Tibial nerve (tissue), 4 donors: ENCODE data around the gene NTRK3. TPM values are rescaled to one million over a fixed set of nuclear protein-coding genes. Genes with fewer than 3 reads are reported as not detected.

ENCODE experiments used
- DNase-seq, 2 donors: peaks; one replicate each; pipeline ENCODE4 v3.0.0-alpha.2; 2019; ENCODE audit warnings: low spot score in 2 of 2
- H3K27ac ChIP-seq, 4 donors: fragments of 200-600 bp; sonication (generic) in 3 of 4; one replicate each; pipeline ENCODE4 v1.5.1; 2017 to 2019; ENCODE audit warnings: mild to moderate bottlenecking in 1 of 4
- H3K27me3 ChIP-seq, 2 donors: fragments of 200-600 bp; sonication (generic) in 1 of 2; one replicate each; pipeline versions ENCODE4 v1.5.1 to v1.6.0; 2017 to 2019
- H3K36me3 ChIP-seq, 3 donors: fragments of 200-600 bp; sonication (generic); one replicate each; pipeline ENCODE4 v1.5.1; 2018 to 2019
- H3K4me1 ChIP-seq, 4 donors: fragments of 200-600 bp; sonication (generic) in 3 of 4; one replicate each; pipeline ENCODE4 v1.5.1; 2017 to 2019
- H3K4me3 ChIP-seq, 4 donors: fragments of 200-600 bp; sonication (generic) in 3 of 4; one replicate each; pipeline ENCODE4 v1.5.1; 2017 to 2019; ENCODE audit warnings: mild to moderate bottlenecking in 1 of 4, moderate library complexity in 1 of 4
- H3K9me3 ChIP-seq, 4 donors: fragments of 200-600 bp; sonication (generic) in 3 of 4; one replicate each; pipeline ENCODE4 v1.5.1; 2017 to 2019
- EP300 ChIP-seq, 2 donors: sonication (generic); formaldehyde crosslinking; IDR thresholded peaks; one replicate each; pipeline ENCODE4 v1.6.1; 2017; ENCODE audit warnings: antibody characterized with exemption in 2 of 2, mild to moderate bottlenecking in 1 of 2
- POLR2A ChIP-seq, 2 donors: fragments of 450-650 bp; IDR thresholded peaks; one replicate each; pipeline ENCODE4 v1.6.1; 2017; ENCODE audit warnings: antibody characterized with exemption in 2 of 2, mild to moderate bottlenecking in 2 of 2, moderate library complexity in 2 of 2
- WGBS, 2 donors: methylation state at CpG; one replicate each; pipeline ENCODE4 v1.1.5; 2018; 5-methylcytosine and 5-hydroxymethylcytosine counted together
- total RNA-seq, 4 donors: library from RNA; depleted of rRNA; stranded (reverse); fragments of >200 nt; gene quantifications; one replicate each; pipeline ENCODE4 v1.1.0, GENCODE V29; 2016
- TF ChIP-seq, protein P1 (sequence below), 5 experiments: fragments of 200-600 bp in 3 of 5; fragments of 450-650 bp in 2 of 5; sonication (generic) in 3 of 5; IDR thresholded peaks; one replicate each; pipeline ENCODE4 v1.5.1; 2016 to 2019; ENCODE audit warnings: antibody characterized with exemption in 5 of 5, mild to moderate bottlenecking in 3 of 5, moderate library complexity in 2 of 5

NTRK3 gene
- total RNA-seq, 4 donors from 2014 or later = 53.4 to 85.9 (median 83.6) TPM

DNA sequence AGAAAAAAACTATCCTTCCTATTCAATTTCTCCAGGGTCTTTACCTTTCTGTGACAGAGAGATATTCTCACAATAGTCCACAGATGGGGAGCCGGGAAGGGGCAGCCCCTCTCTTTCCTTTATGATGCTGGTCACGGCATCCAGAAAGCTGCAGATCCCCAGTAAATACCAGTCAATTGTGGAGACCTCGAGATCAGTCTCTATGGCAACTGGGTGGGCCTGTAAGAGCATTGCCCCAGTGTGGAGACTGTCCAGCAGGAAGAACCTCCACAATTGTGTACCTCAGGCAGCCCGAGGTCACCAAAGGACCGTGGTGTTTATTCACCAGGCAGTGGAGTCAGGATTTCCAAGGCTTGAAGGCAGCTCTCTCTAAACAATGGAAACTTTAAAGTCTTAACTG lies 291.2 kb downstream of the NTRK3 start:
- Histone ChIP-seq H3K4me1 (peaks cover 0 to 15% (median 0%) of the 10 kb centered on the region in 4 donors), H3K9me3 (no peaks in the 10 kb centered on the region), H3K27me3 (no peaks in the 10 kb centered on the region), H3K27ac (no peak overlapping the region), H3K36me3 (no peaks in the 10 kb centered on the region), H3K4me3 (no peak overlapping the region)
- TF ChIP-seq EP300 (IDR thresholded peaks at IDR 0.05) = no peak
- DNase-seq = no peak
- 60 to 72% methylated on average over 5 of the region's 5 CpGs for WGBS, 2 donors

DNA sequence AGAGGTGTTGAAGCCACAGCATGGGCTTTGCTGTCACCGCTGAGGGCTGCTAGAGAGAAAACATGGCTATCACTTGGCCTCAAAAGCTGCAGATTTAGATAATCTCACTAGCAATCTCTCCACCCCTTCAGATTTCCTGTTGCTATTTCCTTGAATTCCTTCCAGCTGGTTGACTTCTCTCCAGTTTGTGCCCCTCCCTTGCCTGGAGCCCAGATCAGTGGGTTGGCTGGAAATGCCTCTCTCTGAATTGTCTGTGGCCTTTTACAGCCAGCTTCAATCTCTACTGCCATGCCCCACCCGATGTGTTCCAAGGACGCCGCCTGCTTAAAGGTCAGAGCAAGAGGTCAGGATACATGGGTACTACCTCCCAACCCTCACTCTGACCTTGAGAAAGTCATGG lies 294.1 kb downstream of the NTRK3 start:
- DNase-seq = no peak
- no peaks in the 10 kb centered on the region for H3K36me3 ChIP-seq

DNA sequence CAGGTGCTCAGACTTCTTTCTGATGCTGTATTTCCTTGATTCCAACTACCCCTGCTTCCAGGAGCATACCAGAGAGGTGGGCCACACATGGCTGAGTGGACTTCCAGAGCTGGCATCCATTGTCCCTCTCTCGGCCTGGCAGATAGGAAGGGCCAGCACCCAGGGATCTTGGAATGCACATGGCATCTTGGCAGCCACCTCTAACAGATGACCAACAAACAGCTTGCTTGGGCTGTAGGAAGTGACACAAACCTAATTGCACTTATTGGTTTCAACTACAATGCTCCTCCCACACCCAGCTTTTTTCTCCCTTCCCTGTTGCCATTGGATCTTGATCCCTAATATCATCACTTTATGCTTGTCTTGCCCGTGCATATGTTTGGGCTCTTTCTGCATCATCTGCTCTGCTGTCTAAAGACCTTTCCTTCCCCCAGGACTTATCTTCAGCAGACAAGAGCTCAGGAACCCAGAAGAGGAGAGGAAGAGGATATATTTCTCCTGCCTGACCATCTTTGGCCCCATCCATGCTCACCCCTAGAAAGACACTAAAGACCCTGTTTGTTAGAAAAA lies 294.6 kb downstream of the NTRK3 start:
- Histone ChIP-seq H3K27me3 (no peaks in the 10 kb centered on the region), H3K4me3 (no peak overlapping the region), H3K9me3 (no peaks in the 10 kb centered on the region), H3K4me1 (peaks cover 0 to 14% (median 0%) of the 10 kb centered on the region in 4 donors), H3K36me3 (no peaks in the 10 kb centered on the region), H3K27ac (no peak overlapping the region)
- WGBS, 2 donors = 61 to 64% methylated on average over 2 of the region's 2 CpGs
- no peak for TF ChIP-seq POLR2A (IDR thresholded peaks at IDR 0.05)
- no peak for DNase-seq

More for the DNA sequence above, 294.1 kb downstream of the NTRK3 start:
- H3K4me1 ChIP-seq = peaks cover 0 to 14% (median 0%) of the 10 kb centered on the region in 4 donors
- no peak overlapping the region for H3K4me3 ChIP-seq
- H3K27me3 ChIP-seq = no peaks in the 10 kb centered on the region
- TF ChIP-seq POLR2A (IDR thresholded peaks at IDR 0.05) (no peak), EP300 (IDR thresholded peaks at IDR 0.05) (no peak)
- TF ChIP-seq, protein P1, sequence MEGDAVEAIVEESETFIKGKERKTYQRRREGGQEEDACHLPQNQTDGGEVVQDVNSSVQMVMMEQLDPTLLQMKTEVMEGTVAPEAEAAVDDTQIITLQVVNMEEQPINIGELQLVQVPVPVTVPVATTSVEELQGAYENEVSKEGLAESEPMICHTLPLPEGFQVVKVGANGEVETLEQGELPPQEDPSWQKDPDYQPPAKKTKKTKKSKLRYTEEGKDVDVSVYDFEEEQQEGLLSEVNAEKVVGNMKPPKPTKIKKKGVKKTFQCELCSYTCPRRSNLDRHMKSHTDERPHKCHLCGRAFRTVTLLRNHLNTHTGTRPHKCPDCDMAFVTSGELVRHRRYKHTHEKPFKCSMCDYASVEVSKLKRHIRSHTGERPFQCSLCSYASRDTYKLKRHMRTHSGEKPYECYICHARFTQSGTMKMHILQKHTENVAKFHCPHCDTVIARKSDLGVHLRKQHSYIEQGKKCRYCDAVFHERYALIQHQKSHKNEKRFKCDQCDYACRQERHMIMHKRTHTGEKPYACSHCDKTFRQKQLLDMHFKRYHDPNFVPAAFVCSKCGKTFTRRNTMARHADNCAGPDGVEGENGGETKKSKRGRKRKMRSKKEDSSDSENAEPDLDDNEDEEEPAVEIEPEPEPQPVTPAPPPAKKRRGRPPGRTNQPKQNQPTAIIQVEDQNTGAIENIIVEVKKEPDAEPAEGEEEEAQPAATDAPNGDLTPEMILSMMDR (IDR thresholded peaks at IDR 0.05) = no peak
- WGBS, 2 donors = 15 to 25% methylated on average over 4 of the region's 4 CpGs
- H3K9me3 ChIP-seq = no peaks in the 10 kb centered on the region
- no peak overlapping the region for H3K27ac ChIP-seq

DNA sequence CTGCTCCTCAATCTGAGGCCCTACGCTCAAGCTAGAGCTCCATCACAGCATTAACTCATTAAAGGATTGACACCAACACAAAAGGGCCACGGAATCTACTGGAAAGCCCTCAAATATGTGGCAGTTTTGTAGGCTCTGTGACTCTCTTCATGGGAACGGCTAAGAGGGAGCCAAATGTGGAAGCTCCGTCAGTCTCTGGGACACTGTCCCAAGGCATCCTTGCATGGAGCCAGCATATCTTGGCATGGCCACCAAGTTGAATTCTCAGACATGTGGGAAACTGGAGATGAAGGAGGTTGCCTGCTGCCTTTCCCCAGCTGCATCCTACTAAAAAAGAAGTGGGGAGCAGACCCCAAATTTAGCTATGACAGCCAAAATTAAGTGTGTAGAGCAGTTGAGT lies 296.9 kb downstream of the NTRK3 start:
- no peak for TF ChIP-seq POLR2A (IDR thresholded peaks at IDR 0.05)
- no peak for TF ChIP-seq EP300 (IDR thresholded peaks at IDR 0.05)
- TF ChIP-seq, protein P1 (IDR thresholded peaks at IDR 0.05) = no peak
- H3K27me3 ChIP-seq = no peaks in the 10 kb centered on the region
- no peak for DNase-seq
- no peaks in the 10 kb centered on the region for H3K9me3 ChIP-seq
- 75 to 88% methylated on average over 4 of the region's 4 CpGs for WGBS, 2 donors
- no peak overlapping the region for H3K4me3 ChIP-seq
- H3K4me1 ChIP-seq = peaks cover 0 to 23% (median 0%) of the 10 kb centered on the region in 4 donors
- H3K36me3 ChIP-seq = no peaks in the 10 kb centered on the region
- H3K27ac ChIP-seq = no peak overlapping the region

DNA sequence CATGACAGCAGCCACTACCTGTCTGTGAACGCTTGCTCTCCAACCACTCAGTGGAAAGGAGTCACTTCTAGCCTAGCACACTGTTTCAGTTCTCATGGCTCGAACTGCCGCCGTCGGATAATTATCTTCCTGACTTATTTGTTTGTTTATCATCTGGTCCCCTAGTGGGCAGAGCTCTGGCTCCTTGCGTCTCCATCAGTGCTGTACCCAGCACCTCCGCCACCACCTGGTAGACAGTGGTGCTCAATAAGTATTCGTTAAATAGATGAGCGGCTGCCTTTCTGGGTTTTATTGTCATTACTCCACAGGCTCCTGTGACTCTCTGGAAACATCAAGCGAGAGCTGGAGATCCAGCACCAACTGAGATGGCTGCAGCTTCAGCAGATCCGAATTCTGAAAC lies 297.5 kb downstream of the NTRK3 start:
- Histone ChIP-seq H3K27ac (no peak overlapping the region), H3K27me3 (no peaks in the 10 kb centered on the region), H3K9me3 (no peaks in the 10 kb centered on the region), H3K4me3 (no peak overlapping the region), H3K36me3 (no peaks in the 10 kb centered on the region), H3K4me1 (peaks cover 0 to 26% (median 0%) of the 10 kb centered on the region in 4 donors)
- no peak for DNase-seq
- 80 to 91% methylated on average over 11 of the region's 11 CpGs for WGBS, 2 donors
- TF ChIP-seq EP300 (IDR thresholded peaks at IDR 0.05) (no peak), POLR2A (IDR thresholded peaks at IDR 0.05) (no peak)
- TF ChIP-seq, protein P1 (IDR thresholded peaks at IDR 0.05) = no peak

DNA sequence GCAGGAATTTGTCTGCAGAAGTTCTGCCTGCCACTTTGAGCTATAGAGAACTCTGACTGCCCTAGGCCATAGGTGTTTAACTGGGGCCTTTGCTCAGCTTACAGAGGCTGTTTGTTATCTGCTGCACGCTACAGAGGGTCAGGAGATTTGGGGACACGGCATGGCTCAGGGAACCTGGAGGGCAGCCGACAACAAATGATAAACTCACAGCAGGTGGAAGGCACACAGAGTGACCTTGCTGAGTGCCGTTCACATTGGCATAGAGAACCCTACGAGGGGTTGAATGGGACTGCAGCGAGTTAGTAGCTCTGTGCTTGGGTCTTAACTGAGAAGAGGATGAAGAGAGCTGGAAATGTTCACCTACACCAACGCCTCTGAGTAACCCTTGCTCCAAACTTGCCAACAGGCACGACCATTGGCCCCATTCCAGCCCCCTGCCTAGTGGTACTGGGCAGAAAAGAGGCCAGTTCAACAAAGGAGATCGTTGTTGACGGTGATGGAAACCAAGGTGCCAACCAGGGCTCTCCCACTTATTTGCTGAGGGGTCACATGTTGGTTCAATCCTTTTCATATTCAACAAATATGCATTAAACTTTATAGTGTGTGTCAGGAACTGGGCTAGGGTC lies 301.1 kb downstream of the NTRK3 start:
- Histone ChIP-seq H3K4me1 (peaks cover 0 to 14% (median 0%) of the 10 kb centered on the region in 4 donors), H3K27me3 (no peaks in the 10 kb centered on the region), H3K4me3 (no peak overlapping the region), H3K36me3 (no peaks in the 10 kb centered on the region), H3K27ac (peak overlapping the region in 1 of 4 donors; percentile 55), H3K9me3 (no peaks in the 10 kb centered on the region)
- WGBS, 2 donors = 77 to 84% methylated on average over 10 of the region's 10 CpGs
- DNase-seq = no peak
- TF ChIP-seq, protein P1 (IDR thresholded peaks at IDR 0.05) = no peak
- TF ChIP-seq POLR2A (IDR thresholded peaks at IDR 0.05) = no peak
- TF ChIP-seq EP300 (IDR thresholded peaks at IDR 0.05) = no peak
